CD14-positive monocyte (primary cell): ENCODE results near the gene SNX9. TPM values are rescaled to one million over a fixed set of nuclear protein-coding genes. Genes with fewer than 3 reads are reported as not detected.
"Not testable (repeated sequence)": the region's sequence is repeated elsewhere in the genome, so short reads cannot be mapped to it uniquely, and the experiment has no call there.

Source experiments
- DNase-seq, 3 donors: peaks; one replicate each; pipeline ENCODE4 v3.0.0-alpha.2; 2011 to 2022
- H2AFZ ChIP-seq: 2 replicates; pipeline ENCODE4 v1.6.0; 2012; ENCODE audit warnings: mild to moderate bottlenecking, low read depth, low read length, inconsistent platforms; ENCODE audit not compliant: insufficient read depth, poor library complexity, severe bottlenecking
- H3K27ac ChIP-seq, 2 donors: 1 replicate in 1 of 2; 2 replicates in 1 of 2; pipeline ENCODE4 v1.5.1; 2012 to 2013; ENCODE audit warnings: low read length in 2 of 2, control low read depth in 1 of 2, inconsistent platforms in 1 of 2, low read depth in 1 of 2, mild to moderate bottlenecking in 1 of 2
- H3K27me3 ChIP-seq, 2 donors: one replicate each; pipeline versions ENCODE4 v1.6.0 to v1.6.1; 2011 to 2013; ENCODE audit warnings: low read length in 2 of 2; ENCODE audit not compliant: control insufficient read depth in 2 of 2, insufficient read depth in 2 of 2
- H3K36me3 ChIP-seq, 2 donors: replicated peaks in 1 of 2; 1 replicate in 1 of 2; 2 replicates in 1 of 2; pipeline versions ENCODE4 v1.5.1 to v1.6.1; 2012 to 2013; ENCODE audit warnings: low read length in 2 of 2, control low read depth in 1 of 2, inconsistent platforms in 1 of 2, mild to moderate bottlenecking in 1 of 2; ENCODE audit not compliant: insufficient read depth in 2 of 2, control insufficient read depth in 1 of 2
- H3K4me1 ChIP-seq, 2 donors: 1 replicate in 1 of 2; 2 replicates in 1 of 2; pipeline versions ENCODE4 v1.5.1 to v1.6.1; 2012 to 2013; ENCODE audit warnings: low read length in 2 of 2, control low read depth in 1 of 2, inconsistent platforms in 1 of 2, mild to moderate bottlenecking in 1 of 2, moderate library complexity in 1 of 2; ENCODE audit not compliant: insufficient read depth in 2 of 2, control insufficient read depth in 1 of 2
- H3K4me2 ChIP-seq: replicated peaks from 2 replicates; pipeline ENCODE3; 2012; ENCODE audit warnings: low read length, moderate library complexity, mild to moderate bottlenecking; ENCODE audit not compliant: poor library complexity, severe bottlenecking; ENCODE audit errors: extremely low read depth
- H3K4me3 ChIP-seq, 3 experiments: fragments of 200-600 bp in 1 of 3; sonication (generic) in 1 of 3; replicated peaks in 1 of 3; 1 replicate in 2 of 3; 2 replicates in 1 of 3; pipeline ENCODE4 v1.5.1; 2011 to 2013; ENCODE audit warnings: low read length in 3 of 3, mild to moderate bottlenecking in 3 of 3, control low read depth in 2 of 3, low read depth in 2 of 3, inconsistent platforms in 1 of 3, moderate library complexity in 1 of 3
- H3K79me2 ChIP-seq: 2 replicates; pipeline ENCODE4 v1.6.0; 2012; ENCODE audit warnings: mild to moderate bottlenecking, control low read depth, inconsistent platforms, low read length, moderate library complexity; ENCODE audit not compliant: insufficient read depth
- H3K9ac ChIP-seq: 2 replicates; pipeline ENCODE4 v1.6.0; 2017; ENCODE audit warnings: low read length, mild to moderate bottlenecking; ENCODE audit not compliant: insufficient read depth, poor library complexity, severe bottlenecking
- H3K9me3 ChIP-seq, 2 donors: replicated peaks in 1 of 2; 1 replicate in 1 of 2; 2 replicates in 1 of 2; pipeline versions ENCODE4 v1.5.1 to v1.6.1; 2012 to 2013; ENCODE audit warnings: low read length in 2 of 2, control low read depth in 1 of 2; ENCODE audit not compliant: control insufficient read depth in 1 of 2, insufficient read depth in 1 of 2
- H4K20me1 ChIP-seq: 2 replicates; pipeline ENCODE4 v1.6.0; 2012; ENCODE audit warnings: mild to moderate bottlenecking, low read length, control low read depth, moderate library complexity; ENCODE audit not compliant: insufficient read depth
- H3K27ac Mint-ChIP-seq, 7 donors: one replicate each; pipeline ENCODE4 v1.8.0; 2020; ENCODE audit warnings: mild to moderate bottlenecking in 7 of 7, mixed read lengths in 7 of 7, moderate library complexity in 6 of 7, inconsistent platforms in 2 of 7
- H3K27me3 Mint-ChIP-seq, 3 donors: one replicate each; pipeline ENCODE4 v1.8.0; 2021 to 2022; ENCODE audit warnings: low read depth in 3 of 3, mild to moderate bottlenecking in 3 of 3, mixed read lengths in 3 of 3, moderate library complexity in 3 of 3, inconsistent platforms in 1 of 3
- H3K36me3 Mint-ChIP-seq, 2 donors: one replicate each; pipeline ENCODE4 v1.8.0; 2020; ENCODE audit warnings: mixed read lengths in 2 of 2, inconsistent platforms in 1 of 2, mild to moderate bottlenecking in 1 of 2
- H3K4me1 Mint-ChIP-seq: one replicate; pipeline ENCODE4 v1.8.0; 2020; ENCODE audit warnings: mild to moderate bottlenecking, mixed read lengths
- H3K4me3 Mint-ChIP-seq, 2 donors: one replicate each; pipeline ENCODE4 v1.8.0; 2020; ENCODE audit warnings: mild to moderate bottlenecking in 2 of 2, mixed read lengths in 2 of 2, moderate library complexity in 1 of 2
- H3K9me3 Mint-ChIP-seq, 7 donors: one replicate each; pipeline ENCODE4 v1.8.0; 2020 to 2022; ENCODE audit warnings: mixed read lengths in 7 of 7, mild to moderate bottlenecking in 6 of 7, moderate library complexity in 6 of 7, inconsistent platforms in 2 of 7
- WGBS: methylation state at CpG from one replicate; pipeline ENCODE4 v1.1.5; 2013; ENCODE audit warnings: missing lambda C conversion rate; ENCODE audit not compliant: insufficient coverage; 5-methylcytosine and 5-hydroxymethylcytosine counted together
- intact Hi-C, 2 donors: fragments of 100-400 bp; cut with micrococcal nuclease; formaldehyde crosslinking; loops; one replicate each; pipeline versions ENCODE4 v1.15.0 to v1.15.1; 2023
- polyA plus RNA-seq, 3 donors: library from polyadenylated mRNA; depleted of rRNA in 1 of 3; unstranded in 2 of 3; stranded (reverse) in 1 of 3; fragments of 300-500 nt in 2 of 3; fragments of >200 nt in 1 of 3; fragmentation: Illumina TruSeq in 2 of 3; gene quantifications; 1 replicate in 2 of 3; 2 replicates in 1 of 3; pipeline ENCODE4 v1.2.3, GENCODE V29; 2012 to 2021
- TF ChIP-seq, protein P1 (sequence below): fragments of 200-600 bp; IDR thresholded peaks from one replicate; pipeline ENCODE4 v1.8.0; 2022; ENCODE audit warnings: antibody characterized with exemption, mild to moderate bottlenecking

The SNX9 gene
- polyA plus RNA-seq, 3 donors: 5.5 to 8.1 (median 7.2) TPM

DNA sequence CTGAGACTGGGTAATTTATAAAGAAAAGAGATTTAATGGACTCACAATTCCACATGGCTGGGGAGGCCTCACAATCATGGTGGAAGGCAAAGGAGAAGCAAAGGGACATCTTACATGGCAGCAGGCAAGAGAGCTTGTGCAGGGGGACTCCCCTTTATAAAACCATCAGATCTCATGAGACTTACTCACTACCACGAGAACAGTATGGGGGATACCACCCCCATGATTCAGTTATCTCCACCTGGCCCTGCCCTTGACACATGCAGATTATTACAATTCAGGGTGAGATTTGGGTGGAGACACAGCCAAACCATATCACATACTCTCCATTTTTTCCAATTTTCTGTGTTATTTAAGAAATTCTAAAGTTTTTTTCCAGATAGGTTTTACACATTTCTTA is 35.6 kb downstream of the SNX9 start:
- peaks cover 46% of the 10 kb centered on the region for H4K20me1 ChIP-seq
- H3K9me3 ChIP-seq, H3K36me3 ChIP-seq, H2AFZ ChIP-seq, H3K4me3 Mint-ChIP-seq, H3K79me2 ChIP-seq, H3K36me3 Mint-ChIP-seq, H3K27me3 Mint-ChIP-seq, H3K9ac ChIP-seq, H3K4me2 ChIP-seq, H3K4me1 Mint-ChIP-seq, H3K27ac ChIP-seq, H3K4me1 ChIP-seq, H3K4me3 ChIP-seq, H3K27me3 ChIP-seq, intact Hi-C loops: not testable (repeated sequence)
- peak in 1 of 3 donors; percentile 16 for DNase-seq
- Mint-ChIP-seq H3K27ac (peak overlapping the region in 1 of 7 donors; percentile 54), H3K9me3 (peaks cover 1 to 12% (median 8%) of the 10 kb centered on the region in 7 donors)
- no CpG with 5 or more reads among the region's 1 CpG for WGBS

DNA sequence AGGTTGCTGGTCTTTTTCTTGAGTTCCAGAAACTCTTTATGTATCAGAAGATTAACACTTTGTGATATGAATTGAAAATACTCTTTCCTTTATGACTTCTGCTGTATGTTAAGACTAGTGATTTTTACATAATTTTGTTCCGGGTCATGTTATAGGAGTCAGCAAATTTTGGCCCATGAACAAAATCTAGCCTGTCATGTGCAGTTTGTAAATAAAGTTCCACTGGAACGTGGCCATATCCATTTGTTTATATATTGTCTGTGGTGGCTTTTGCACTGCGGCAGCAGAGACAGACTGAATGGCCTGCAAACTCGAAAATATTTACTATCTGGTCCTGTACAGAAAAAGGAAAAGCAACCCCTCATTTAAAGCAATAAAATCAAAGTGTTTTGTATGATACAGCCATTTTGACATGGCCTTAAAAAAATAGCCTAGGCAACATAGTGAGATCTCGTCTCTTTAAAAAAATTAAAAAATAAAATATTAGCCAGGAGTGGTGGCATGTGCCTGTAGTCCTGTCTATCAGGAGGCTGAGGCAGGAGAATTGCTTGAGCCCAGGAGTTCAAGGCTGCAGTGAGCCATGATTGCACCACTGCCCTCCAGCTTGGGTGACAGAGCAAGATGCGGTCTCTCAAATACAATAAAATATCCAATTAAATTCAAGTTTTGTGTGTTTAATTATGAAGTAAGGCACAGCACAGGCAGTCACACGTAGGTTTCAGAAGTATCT is 36.9 kb downstream of the SNX9 start:
- Histone ChIP-seq H3K9ac (no peak overlapping the region), H3K4me2 (no peak overlapping the region), H3K9me3 (no peaks in the 10 kb centered on the region), H3K36me3 (no peaks in the 10 kb centered on the region), H2AFZ (no peak overlapping the region), H3K79me2 (peaks cover 5% of the 10 kb centered on the region), H3K27ac (no peak overlapping the region), H3K4me3 (no peak overlapping the region), H3K27me3 (no peaks in the 10 kb centered on the region), H3K4me1 (no peaks in the 10 kb centered on the region), H4K20me1 (peaks cover 37% of the 10 kb centered on the region)
- peaks cover 0 to 2% (median under 1%) of the 10 kb centered on the region in 3 donors for H3K27me3 Mint-ChIP-seq
- intact Hi-C loops: no loop called here
- DNase-seq: no peak
- no peak overlapping the region for H3K4me3 Mint-ChIP-seq
- TF ChIP-seq, protein P1, sequence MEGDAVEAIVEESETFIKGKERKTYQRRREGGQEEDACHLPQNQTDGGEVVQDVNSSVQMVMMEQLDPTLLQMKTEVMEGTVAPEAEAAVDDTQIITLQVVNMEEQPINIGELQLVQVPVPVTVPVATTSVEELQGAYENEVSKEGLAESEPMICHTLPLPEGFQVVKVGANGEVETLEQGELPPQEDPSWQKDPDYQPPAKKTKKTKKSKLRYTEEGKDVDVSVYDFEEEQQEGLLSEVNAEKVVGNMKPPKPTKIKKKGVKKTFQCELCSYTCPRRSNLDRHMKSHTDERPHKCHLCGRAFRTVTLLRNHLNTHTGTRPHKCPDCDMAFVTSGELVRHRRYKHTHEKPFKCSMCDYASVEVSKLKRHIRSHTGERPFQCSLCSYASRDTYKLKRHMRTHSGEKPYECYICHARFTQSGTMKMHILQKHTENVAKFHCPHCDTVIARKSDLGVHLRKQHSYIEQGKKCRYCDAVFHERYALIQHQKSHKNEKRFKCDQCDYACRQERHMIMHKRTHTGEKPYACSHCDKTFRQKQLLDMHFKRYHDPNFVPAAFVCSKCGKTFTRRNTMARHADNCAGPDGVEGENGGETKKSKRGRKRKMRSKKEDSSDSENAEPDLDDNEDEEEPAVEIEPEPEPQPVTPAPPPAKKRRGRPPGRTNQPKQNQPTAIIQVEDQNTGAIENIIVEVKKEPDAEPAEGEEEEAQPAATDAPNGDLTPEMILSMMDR: no peak
- H3K36me3 Mint-ChIP-seq: peaks cover 2 to 8% of the 10 kb centered on the region in 2 donors
- peaks cover 0 to 4% (median 1%) of the 10 kb centered on the region in 7 donors for H3K9me3 Mint-ChIP-seq
- WGBS: 100% methylated on average over 1 of the region's 7 CpGs
- H3K27ac Mint-ChIP-seq: no peak overlapping the region
- H3K4me1 Mint-ChIP-seq: no peaks in the 10 kb centered on the region
